Thyroid gland (tissue), 4 donors: ENCODE measurements around the gene SLC28A2. TPM values are rescaled to one million over a fixed set of nuclear protein-coding genes. Genes with fewer than 3 reads are reported as not detected.
A peak's percentile ranks its signal among the peaks of the same experiment; 100 is the strongest.

Source experiments
- DNase-seq, 2 donors: peaks; one replicate each; pipeline ENCODE4 v3.0.0-alpha.2; 2019
- H3K27ac ChIP-seq, 3 donors: fragments of 200-600 bp; sonication (generic); 1 replicate in 2 of 3; 2 replicates in 1 of 3; pipeline ENCODE4 v1.5.1; 2016 to 2019; ENCODE audit warnings: mild to moderate bottlenecking in 1 of 3, moderate library complexity in 1 of 3
- H3K27me3 ChIP-seq: fragments of 200-600 bp; sonication (generic); one replicate; pipeline ENCODE4 v1.5.1; 2019
- H3K36me3 ChIP-seq, 2 donors: fragments of 200-600 bp; sonication (generic); one replicate each; pipeline ENCODE4 v1.5.1; 2016 to 2019
- H3K4me1 ChIP-seq, 2 donors: fragments of 200-600 bp; sonication (generic); one replicate each; pipeline ENCODE4 v1.5.1; 2017 to 2019
- H3K4me3 ChIP-seq, 3 donors: fragments of 200-600 bp; sonication (generic); replicated peaks in 1 of 3; 1 replicate in 2 of 3; 2 replicates in 1 of 3; pipeline ENCODE4 v1.5.1; 2016; ENCODE audit warnings: mild to moderate bottlenecking in 1 of 3
- H3K9me3 ChIP-seq: fragments of 200-600 bp; sonication (generic); one replicate; pipeline ENCODE4 v1.5.1; 2017
- CTCF ChIP-seq, 6 experiments: fragments of 200-600 bp in 3 of 6; fragments of 450-650 bp in 3 of 6; sonication (generic) in 3 of 6; IDR thresholded peaks; one replicate each; pipeline ENCODE4 v1.5.1; 2016 to 2019; ENCODE audit warnings: antibody characterized with exemption in 6 of 6, mild to moderate bottlenecking in 2 of 6, inconsistent platforms in 1 of 6, moderate library complexity in 1 of 6
- POLR2A ChIP-seq, 2 donors: fragments of 450-650 bp; IDR thresholded peaks; one replicate each; pipeline ENCODE4 v1.6.1; 2017; ENCODE audit warnings: antibody characterized with exemption in 2 of 2, mild to moderate bottlenecking in 2 of 2, moderate library complexity in 1 of 2
- WGBS, 2 donors: methylation state at CpG; one replicate each; pipeline ENCODE4 v1.1.5; 2017; 5-methylcytosine and 5-hydroxymethylcytosine counted together
- intact Hi-C: fragments of 100-400 bp; cut with DNase I; formaldehyde crosslinking; loops from one replicate; pipeline ENCODE4 v1.15.1; 2023
- total RNA-seq, 4 donors: library from RNA; depleted of rRNA; stranded (reverse); fragments of >200 nt; gene quantifications; one replicate each; pipeline ENCODE4 v1.2.3, GENCODE V29; 2016

SLC28A2 gene
- total RNA-seq, 4 donors from 2014 or later = not detected

GRCh38 chr15:45262906-45263461 is 10.9 kb downstream of the SLC28A2 start:
- peak; percentile 12 to 19 for DNase-seq
- WGBS, 2 donors = 27 to 44% methylated on average over 4 of the region's 4 CpGs
- no peak overlapping the region for H3K4me3 ChIP-seq
- no peaks in the 10 kb centered on the region for H3K36me3 ChIP-seq
- no peak for TF ChIP-seq POLR2A (IDR thresholded peaks at IDR 0.05)
- TF ChIP-seq CTCF (IDR thresholded peaks at IDR 0.05) = no peak
- H3K4me1 ChIP-seq = peaks cover 8 to 14% of the 10 kb centered on the region in 2 donors
- intact Hi-C loops = no loop called here
- H3K27ac ChIP-seq = peak overlapping the region in 2 of 3 donors; percentile 19 to 28
- H3K27me3 ChIP-seq = no peaks in the 10 kb centered on the region
- no peaks in the 10 kb centered on the region for H3K9me3 ChIP-seq

- DNase-seq = no peak
- intact Hi-C loops = no loop called here
- H3K9me3 ChIP-seq = no peaks in the 10 kb centered on the region
- H3K36me3 ChIP-seq = no peaks in the 10 kb centered on the region
- H3K27ac ChIP-seq = peak overlapping the region in 2 of 3 donors; percentile 19 to 28
- no peak for TF ChIP-seq POLR2A (IDR thresholded peaks at IDR 0.05)
- TF ChIP-seq CTCF (IDR thresholded peaks at IDR 0.05) = no peak
- no peak overlapping the region for H3K4me3 ChIP-seq
- no peaks in the 10 kb centered on the region for H3K27me3 ChIP-seq
- WGBS, 2 donors = 96 to 97% methylated on average over 2 of the region's 2 CpGs
- peaks cover 8 to 14% of the 10 kb centered on the region in 2 donors for H3K4me1 ChIP-seq
These were observed 11.8 kb downstream of the SLC28A2 start for GRCh38 chr15:45263854-45264253.

GRCh38 chr15:45265506-45265905 is 13.5 kb downstream of the SLC28A2 start:
- H3K4me3 ChIP-seq = no peak overlapping the region
- intact Hi-C loops = no loop called here
- H3K4me1 ChIP-seq = peaks cover 8 to 14% of the 10 kb centered on the region in 2 donors
- no peaks in the 10 kb centered on the region for H3K36me3 ChIP-seq
- no peak for TF ChIP-seq POLR2A (IDR thresholded peaks at IDR 0.05)
- TF ChIP-seq CTCF (IDR thresholded peaks at IDR 0.05) = no peak
- no peak overlapping the region for H3K27ac ChIP-seq
- no peaks in the 10 kb centered on the region for H3K9me3 ChIP-seq
- no peak for DNase-seq
- 89 to 94% methylated on average over 3 of the region's 3 CpGs for WGBS, 2 donors
- H3K27me3 ChIP-seq = no peaks in the 10 kb centered on the region

- 54 to 61% methylated on average over 2 of the region's 2 CpGs for WGBS, 2 donors
- Histone ChIP-seq H3K9me3 (no peaks in the 10 kb centered on the region), H3K27ac (no peak overlapping the region), H3K27me3 (no peaks in the 10 kb centered on the region), H3K4me1 (peaks cover 6 to 7% of the 10 kb centered on the region in 2 donors), H3K36me3 (no peaks in the 10 kb centered on the region), H3K4me3 (no peak overlapping the region)
- intact Hi-C loops = no loop called here
- DNase-seq = no peak
- TF ChIP-seq CTCF (IDR thresholded peaks at IDR 0.05) (peak in 1 of 6 experiments; percentile 19), POLR2A (IDR thresholded peaks at IDR 0.05) (no peak)
These were observed 16.1 kb downstream of the SLC28A2 start for GRCh38 chr15:45268135-45268534.

- 83 to 87% methylated on average over 5 of the region's 5 CpGs for WGBS, 2 donors
- no peaks in the 10 kb centered on the region for H3K27me3 ChIP-seq
- no peak for DNase-seq
- intact Hi-C loops = no loop called here
- H3K27ac ChIP-seq = no peak overlapping the region
- no peak overlapping the region for H3K4me3 ChIP-seq
- H3K36me3 ChIP-seq = no peaks in the 10 kb centered on the region
- TF ChIP-seq CTCF (IDR thresholded peaks at IDR 0.05) (no peak), POLR2A (IDR thresholded peaks at IDR 0.05) (no peak)
- H3K4me1 ChIP-seq = peaks cover 10 to 11% of the 10 kb centered on the region in 2 donors
- no peaks in the 10 kb centered on the region for H3K9me3 ChIP-seq
These were observed 22.8 kb downstream of the SLC28A2 start for GRCh38 chr15:45274636-45275380.
